WTC11 (cell line): ENCODE measurements around the gene ZNF414. TPM values are rescaled to one million over a fixed set of nuclear protein-coding genes. Genes with fewer than 3 reads are reported as not detected.

Source experiments
- ATAC-seq: fragments of 200-7000 bp; cut with Tn5 transposase; 2 replicates; pipeline ENCODE4 v1.10.0; 2021; ENCODE audit warnings: mild to moderate bottlenecking, moderate library complexity
- CTCF ChIA-PET: fragments of 300-600 bp; sonication (Branson Sonifier 250); formaldehyde crosslinking; loops from one replicate; lab custom pipeline; 2021; ENCODE audit warnings: antibody characterized with exemption; lab: Charles Lee
- POLR2A ChIA-PET: fragments of 350-600 bp; sonication (Branson Sonifier 250); formaldehyde crosslinking; loops from one replicate; lab custom pipeline; 2021; ENCODE audit warnings: antibody characterized with exemption; lab: Charles Lee
- DNase-seq: peaks from one replicate; pipeline ENCODE4 v3.0.0; 2021; ENCODE audit warnings: low spot score
- H3K27ac Mint-ChIP-seq: 2 replicates; pipeline ENCODE4 v1.8.0; 2021; ENCODE audit warnings: mixed read lengths
- H3K27me3 Mint-ChIP-seq: 2 replicates; pipeline ENCODE4 v1.8.0; 2021; ENCODE audit warnings: low read depth, mild to moderate bottlenecking, moderate library complexity, mixed read lengths
- H3K36me3 Mint-ChIP-seq: 2 replicates; pipeline ENCODE4 v1.8.0; 2021; ENCODE audit warnings: mixed read lengths
- H3K4me1 Mint-ChIP-seq: 2 replicates; pipeline ENCODE4 v1.8.0; 2022; ENCODE audit warnings: mixed read lengths
- H3K4me3 Mint-ChIP-seq: 2 replicates; pipeline ENCODE4 v1.8.0; 2021; ENCODE audit warnings: mild to moderate bottlenecking, moderate library complexity, mixed read lengths
- H3K9me3 Mint-ChIP-seq: 2 replicates; pipeline ENCODE4 v1.8.0; 2021; ENCODE audit warnings: mixed read lengths
- ATF1 ChIP-seq: sonication (generic); formaldehyde crosslinking; IDR thresholded peaks from 2 replicates; pipeline ENCODE4 v1.8.1; 2023; ENCODE audit warnings: mild to moderate bottlenecking, moderate library complexity, missing genetic modification reagents
- CREB1 ChIP-seq: sonication (generic); formaldehyde crosslinking; IDR thresholded peaks from 2 replicates; pipeline ENCODE4 v1.8.0; 2023; ENCODE audit warnings: mild to moderate bottlenecking, missing genetic modification reagents
- CREM ChIP-seq: sonication (generic); formaldehyde crosslinking; IDR thresholded peaks from 2 replicates; pipeline ENCODE4 v1.8.1; 2022; ENCODE audit warnings: mild to moderate bottlenecking, missing genetic modification reagents, moderate library complexity
- E2F4 ChIP-seq: sonication (generic); formaldehyde crosslinking; IDR thresholded peaks from 2 replicates; pipeline ENCODE4 v1.8.1; 2022; ENCODE audit warnings: low read depth, mild to moderate bottlenecking, moderate library complexity, missing genetic modification reagents, borderline replicate concordance
- ELF4 ChIP-seq: sonication (generic); formaldehyde crosslinking; IDR thresholded peaks from 2 replicates; pipeline ENCODE4 v1.8.1; 2022; ENCODE audit warnings: low read depth, mild to moderate bottlenecking, moderate library complexity, missing genetic modification reagents
- ETV6 ChIP-seq: sonication (generic); formaldehyde crosslinking; IDR thresholded peaks from 2 replicates; pipeline ENCODE4 v1.8.1; 2022; ENCODE audit warnings: mild to moderate bottlenecking, missing genetic modification reagents
- FOXP4 ChIP-seq: sonication (generic); formaldehyde crosslinking; IDR thresholded peaks from 2 replicates; pipeline ENCODE4 v1.8.0; 2022; ENCODE audit warnings: mild to moderate bottlenecking, missing genetic modification reagents
- GRHL2 ChIP-seq: fragments of 250-450 bp; sonication (Bioruptor Pico); IDR thresholded peaks from 2 replicates; pipeline ENCODE4 v1.8.0; 2022; ENCODE audit warnings: mild to moderate bottlenecking, moderate library complexity; ENCODE audit not compliant: insufficient replicate concordance, severe bottlenecking
- HMGA2 ChIP-seq: fragments of 250-450 bp; sonication (Bioruptor Pico); IDR thresholded peaks from 2 replicates; pipeline ENCODE4 v1.4.0; 2021; ENCODE audit warnings: mild to moderate bottlenecking, moderate library complexity
- HMGXB4 ChIP-seq: sonication (generic); formaldehyde crosslinking; IDR thresholded peaks from 2 replicates; pipeline ENCODE4 v1.8.1; 2023; ENCODE audit warnings: mild to moderate bottlenecking, moderate library complexity, missing genetic modification reagents
- IRF1 ChIP-seq: sonication (generic); formaldehyde crosslinking; IDR thresholded peaks from 2 replicates; pipeline ENCODE4 v1.8.0; 2023; ENCODE audit warnings: missing genetic modification reagents
- JUN ChIP-seq: sonication (generic); formaldehyde crosslinking; IDR thresholded peaks from 2 replicates; pipeline ENCODE4 v1.8.0; 2023; ENCODE audit warnings: mild to moderate bottlenecking, missing genetic modification reagents
- MXD4 ChIP-seq: fragments of 250-450 bp; sonication (Bioruptor Pico); IDR thresholded peaks from 2 replicates; pipeline ENCODE4 v1.8.0; 2021; ENCODE audit warnings: mild to moderate bottlenecking, moderate library complexity, borderline replicate concordance
- NR3C1 ChIP-seq: sonication (generic); formaldehyde crosslinking; conservative IDR thresholded peaks from 2 replicates; pipeline ENCODE4 v1.8.1; 2023; ENCODE audit warnings: low read depth, mild to moderate bottlenecking, missing genetic modification reagents
- PREB ChIP-seq: sonication (generic); formaldehyde crosslinking; IDR thresholded peaks from 2 replicates; pipeline ENCODE4 v1.8.1; 2022; ENCODE audit warnings: mild to moderate bottlenecking, missing genetic modification reagents, moderate library complexity, borderline replicate concordance
- SOX15 ChIP-seq: fragments of 250-450 bp; sonication (Bioruptor Pico); IDR thresholded peaks from 2 replicates; pipeline ENCODE4 v1.9.0; 2021; ENCODE audit warnings: mild to moderate bottlenecking
- ZNF138 ChIP-seq: sonication (generic); formaldehyde crosslinking; conservative IDR thresholded peaks from 2 replicates; pipeline ENCODE4 v1.8.1; 2022; ENCODE audit warnings: mild to moderate bottlenecking, moderate library complexity, missing genetic modification reagents
- ZNF423 ChIP-seq: fragments of 250-450 bp; sonication (Bioruptor Pico); IDR thresholded peaks from 2 replicates; pipeline ENCODE4 v2.1.2; 2022; ENCODE audit warnings: mild to moderate bottlenecking, moderate library complexity
- ZNF425 ChIP-seq: fragments of 250-450 bp; sonication (Bioruptor Pico); conservative IDR thresholded peaks from 2 replicates; pipeline ENCODE4 v1.9.0; 2021; ENCODE audit warnings: mild to moderate bottlenecking
- ZSCAN18 ChIP-seq: fragments of 250-450 bp; sonication (Bioruptor Pico); IDR thresholded peaks from 2 replicates; pipeline ENCODE4 v2.1.2; 2022; ENCODE audit warnings: mild to moderate bottlenecking, moderate library complexity
- total RNA-seq: library from RNA; stranded (reverse); gene quantifications from 3 replicates; pipeline ENCODE4 v1.2.3, GENCODE V29; 2021

The ZNF414 gene
- total RNA-seq, 1 experiment from 2014 or later: 38.2 TPM

- ATAC-seq (no peak), DNase-seq (no peak)
- POLR2A ChIA-PET: no interaction called here
- H3K4me1 Mint-ChIP-seq: peaks cover 16% of the 10 kb centered on the region
- H3K9me3 Mint-ChIP-seq: no peaks in the 10 kb centered on the region
- peaks cover 4% of the 10 kb centered on the region; the same call in 1 of the 2 replicates for H3K36me3 Mint-ChIP-seq
- no peak overlapping the region for H3K27ac Mint-ChIP-seq
- no peak for TF ChIP-seq ELF4
- CTCF ChIA-PET: no interaction called here
- no peak overlapping the region for H3K4me3 Mint-ChIP-seq
- peaks cover 4% of the 10 kb centered on the region; the same call in 1 of the 2 replicates for H3K27me3 Mint-ChIP-seq
These were observed 3.3 kb downstream of the ZNF414 start for GRCh38 chr19:8510589-8511115.

- Mint-ChIP-seq H3K27ac (0 out of 2 replicates have a peak overlapping the region, but pooled peaks have one; percentile 60), H3K9me3 (no peaks in the 10 kb centered on the region), H3K27me3 (peaks cover 4% of the 10 kb centered on the region; the same call in 1 of the 2 replicates), H3K4me3 (peak overlapping the region; percentile 84), H3K36me3 (no peaks in the 10 kb centered on the region), H3K4me1 (peaks cover 4% of the 10 kb centered on the region; the same call in 1 of the 2 replicates)
- POLR2A ChIA-PET: interaction anchor here (1.0 to 1.1 kb wide), 2 partner anchors 8 to 17 kb away, joined by 3 read pairs; partner anchors contain the start of gene ZNF414
- no peak for TF ChIP-seq ZSCAN18 (CRISPR knock-in tag)
- no peak for TF ChIP-seq CREB1 (CRISPR knock-in tag)
- TF ChIP-seq ETV6: no peak
- TF ChIP-seq E2F4 (CRISPR knock-in tag): no peak
- no peak for TF ChIP-seq CREM (CRISPR knock-in tag)
- TF ChIP-seq FOXP4 (CRISPR knock-in tag): no peak
- no peak for TF ChIP-seq NR3C1 (CRISPR knock-in tag)
- TF ChIP-seq IRF1 (CRISPR knock-in tag): no peak
- no peak for TF ChIP-seq ATF1 (CRISPR knock-in tag)
- TF ChIP-seq HMGA2 (CRISPR knock-in tag): no peak
- no peak for TF ChIP-seq GRHL2 (CRISPR knock-in tag)
- no peak for TF ChIP-seq ZNF425 (CRISPR knock-in tag)
- TF ChIP-seq PREB (CRISPR knock-in tag): no peak
- no peak for TF ChIP-seq SOX15 (CRISPR knock-in tag)
- no peak for TF ChIP-seq ZNF138
- no peak for TF ChIP-seq ELF4
- TF ChIP-seq JUN: no peak
- TF ChIP-seq ZNF423 (CRISPR knock-in tag): no peak
- TF ChIP-seq MXD4: no peak
- no peak for TF ChIP-seq HMGXB4 (CRISPR knock-in tag)
- peak; percentile 59 for ATAC-seq
- DNase-seq: peak; percentile 48
- CTCF ChIA-PET: interaction anchor here (0.6 to 3.1 kb wide), 9 partner anchors 11 to 152 kb away, joined by 3 to 18 read pairs (median 7); partner anchors contain the start of genes MARCHF2 and RAB11B
These were observed 7.5 kb downstream of the ZNF414 start for GRCh38 chr19:8506402-8506957.
